Ammon's horn (tissue), 1 donor: ENCODE data around the gene GEMIN5.
"Not testable (repeated sequence)": the region's sequence is repeated elsewhere in the genome, so short reads cannot be mapped to it uniquely, and the experiment has no call there.

ENCODE experiments used
- DNase-seq: peaks from one replicate; pipeline ENCODE4 v3.0.0-alpha.2; 2016; ENCODE audit warnings: low spot score

Gene GEMIN5

GRCh38 chr5:154940772-154941620, 3.0 kb upstream of the GEMIN5 start, which contains the start of gene MRPL22:
TSS of gene MRPL22 (plus strand) at chr5:154941073. CDS start at chr5:154941111, 38 bp downstream.
- DNase-seq: peak; percentile 90

- no peak for DNase-seq
Measured at GRCh38 chr5:154940375-154940771, 2.4 kb upstream of the GEMIN5 start.

- not testable (repeated sequence) for DNase-seq
Measured at GRCh38 chr5:154939387-154939786, 1.4 kb upstream of the GEMIN5 start.

GRCh38 chr5:154937186-154937717, 759 bp downstream of the GEMIN5 start:
- DNase-seq: no peak

- DNase-seq: no peak
Measured at GRCh38 chr5:154934881-154935280, 3.1 kb downstream of the GEMIN5 start.

- no peak for DNase-seq
Measured at GRCh38 chr5:154933537-154933936, 4.5 kb downstream of the GEMIN5 start.

GRCh38 chr5:154923441-154924430, 14.3 kb downstream of the GEMIN5 start:
- no peak for DNase-seq

- DNase-seq: no peak
Measured at GRCh38 chr5:154917757-154918156, 20.3 kb downstream of the GEMIN5 start.

- DNase-seq: no peak
Measured at GRCh38 chr5:154916874-154917273, 21.1 kb downstream of the GEMIN5 start.

GRCh38 chr5:154905601-154906000, 32.4 kb downstream of the GEMIN5 start:
- DNase-seq: not testable (repeated sequence)

GRCh38 chr5:154901913-154902312, 36.1 kb downstream of the GEMIN5 start:
- DNase-seq: no peak

- no peak for DNase-seq
Measured at GRCh38 chr5:154901276-154901675, 36.7 kb downstream of the GEMIN5 start.

- DNase-seq: no peak
Measured at GRCh38 chr5:154900066-154900465, 37.9 kb downstream of the GEMIN5 start.

- no peak for DNase-seq
Measured at GRCh38 chr5:154899151-154899816, 38.7 kb downstream of the GEMIN5 start.

GRCh38 chr5:154898210-154898609, 39.8 kb downstream of the GEMIN5 start:
- DNase-seq: no peak

- DNase-seq: no peak
Measured at GRCh38 chr5:154896562-154897165, 41.3 kb downstream of the GEMIN5 start.

- DNase-seq: no peak
Measured at GRCh38 chr5:154895606-154896561, 42.1 kb downstream of the GEMIN5 start.

GRCh38 chr5:154893381-154893780, 44.6 kb downstream of the GEMIN5 start:
- no peak for DNase-seq

- peak; percentile 18 for DNase-seq
Measured at GRCh38 chr5:154892369-154892771, 45.6 kb downstream of the GEMIN5 start.

GRCh38 chr5:154885439-154885838, 52.6 kb downstream of the GEMIN5 start:
- peak; percentile 13 for DNase-seq
